ENCODE data around the gene ALDH1A1.
A peak's percentile ranks its signal among the peaks of the same experiment; 100 is the strongest.

Gene ALDH1A1

DNA sequence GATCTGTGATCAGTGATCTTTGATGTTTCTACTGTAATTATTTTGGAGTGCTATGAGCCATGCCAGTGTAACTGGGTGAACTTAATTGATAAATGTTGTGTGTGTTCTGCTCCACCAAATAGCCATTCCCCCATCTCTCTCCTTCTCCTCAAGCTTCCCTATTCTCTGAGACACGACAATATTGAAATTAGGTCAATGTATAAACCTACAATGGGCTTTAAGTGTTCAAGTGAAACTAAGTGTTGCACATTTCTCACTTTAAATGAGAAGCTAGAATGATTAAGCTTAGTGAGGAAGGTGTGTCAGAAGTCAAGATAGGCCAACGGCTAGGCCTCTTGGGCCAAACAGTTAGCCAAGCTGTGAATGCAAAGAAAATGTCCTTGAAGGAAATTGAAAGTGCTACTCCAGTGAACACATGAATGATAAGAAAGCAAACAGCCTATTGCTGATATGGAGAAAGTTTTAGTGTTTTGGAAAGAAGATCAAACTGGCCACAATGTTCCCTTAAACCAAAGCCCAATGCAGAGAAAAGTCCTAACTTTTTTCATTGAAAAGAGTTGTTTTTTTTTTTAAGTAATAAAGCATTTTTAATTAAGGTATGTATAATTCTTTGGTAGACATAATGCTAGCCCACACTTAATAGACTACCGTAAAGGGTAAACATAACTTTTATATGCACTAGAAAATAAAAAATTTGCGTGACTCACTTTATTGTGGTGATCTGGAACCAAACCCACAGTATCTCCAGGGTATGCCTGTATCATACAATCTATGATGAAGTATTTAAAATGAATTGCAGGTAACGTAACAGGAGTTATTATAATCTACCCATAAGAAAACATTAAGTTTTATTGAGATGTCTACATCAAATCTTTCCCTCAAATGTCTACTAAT is 42.5 kb upstream of the ALDH1A1 start:
- DNase-seq (ENCODE audit: low read depth): no peak
- TF ChIP-seq, protein P1, sequence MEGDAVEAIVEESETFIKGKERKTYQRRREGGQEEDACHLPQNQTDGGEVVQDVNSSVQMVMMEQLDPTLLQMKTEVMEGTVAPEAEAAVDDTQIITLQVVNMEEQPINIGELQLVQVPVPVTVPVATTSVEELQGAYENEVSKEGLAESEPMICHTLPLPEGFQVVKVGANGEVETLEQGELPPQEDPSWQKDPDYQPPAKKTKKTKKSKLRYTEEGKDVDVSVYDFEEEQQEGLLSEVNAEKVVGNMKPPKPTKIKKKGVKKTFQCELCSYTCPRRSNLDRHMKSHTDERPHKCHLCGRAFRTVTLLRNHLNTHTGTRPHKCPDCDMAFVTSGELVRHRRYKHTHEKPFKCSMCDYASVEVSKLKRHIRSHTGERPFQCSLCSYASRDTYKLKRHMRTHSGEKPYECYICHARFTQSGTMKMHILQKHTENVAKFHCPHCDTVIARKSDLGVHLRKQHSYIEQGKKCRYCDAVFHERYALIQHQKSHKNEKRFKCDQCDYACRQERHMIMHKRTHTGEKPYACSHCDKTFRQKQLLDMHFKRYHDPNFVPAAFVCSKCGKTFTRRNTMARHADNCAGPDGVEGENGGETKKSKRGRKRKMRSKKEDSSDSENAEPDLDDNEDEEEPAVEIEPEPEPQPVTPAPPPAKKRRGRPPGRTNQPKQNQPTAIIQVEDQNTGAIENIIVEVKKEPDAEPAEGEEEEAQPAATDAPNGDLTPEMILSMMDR (conservative IDR thresholded peaks at IDR 0.05; ENCODE audit: control insufficient read depth, insufficient read depth, low read depth, low read length): no peak

DNA sequence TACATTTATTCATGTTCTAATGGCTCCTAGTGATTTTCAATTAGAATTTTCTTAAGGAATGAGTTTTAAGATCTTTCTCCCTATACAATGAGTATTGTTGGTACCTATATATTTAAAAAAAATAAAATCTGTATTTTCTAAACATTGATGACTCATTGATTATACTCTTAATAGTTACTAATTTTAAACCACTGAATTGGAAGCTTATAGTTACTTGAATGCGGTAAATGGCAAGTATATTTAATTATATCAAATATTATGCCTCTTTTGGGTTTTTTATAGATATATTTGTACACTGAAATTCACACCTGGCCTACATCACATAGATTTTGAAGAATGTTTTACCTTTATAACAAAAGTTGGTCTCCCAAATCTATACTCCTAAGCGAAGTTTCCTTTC is 38.9 kb upstream of the ALDH1A1 start:
- no peak overlapping the region for H3K4me3 ChIP-seq (ENCODE audit: control insufficient read depth, low read depth, low read length)
- TF ChIP-seq, protein P1 (conservative IDR thresholded peaks at IDR 0.05; ENCODE audit: control insufficient read depth, insufficient read depth, low read depth, low read length): no peak
- no peak for DNase-seq (ENCODE audit: low read depth)

More for the DNA sequence above, 42.5 kb upstream of the ALDH1A1 start:
- H3K4me3 ChIP-seq (ENCODE audit: control insufficient read depth, low read depth, low read length): no peak overlapping the region

DNA sequence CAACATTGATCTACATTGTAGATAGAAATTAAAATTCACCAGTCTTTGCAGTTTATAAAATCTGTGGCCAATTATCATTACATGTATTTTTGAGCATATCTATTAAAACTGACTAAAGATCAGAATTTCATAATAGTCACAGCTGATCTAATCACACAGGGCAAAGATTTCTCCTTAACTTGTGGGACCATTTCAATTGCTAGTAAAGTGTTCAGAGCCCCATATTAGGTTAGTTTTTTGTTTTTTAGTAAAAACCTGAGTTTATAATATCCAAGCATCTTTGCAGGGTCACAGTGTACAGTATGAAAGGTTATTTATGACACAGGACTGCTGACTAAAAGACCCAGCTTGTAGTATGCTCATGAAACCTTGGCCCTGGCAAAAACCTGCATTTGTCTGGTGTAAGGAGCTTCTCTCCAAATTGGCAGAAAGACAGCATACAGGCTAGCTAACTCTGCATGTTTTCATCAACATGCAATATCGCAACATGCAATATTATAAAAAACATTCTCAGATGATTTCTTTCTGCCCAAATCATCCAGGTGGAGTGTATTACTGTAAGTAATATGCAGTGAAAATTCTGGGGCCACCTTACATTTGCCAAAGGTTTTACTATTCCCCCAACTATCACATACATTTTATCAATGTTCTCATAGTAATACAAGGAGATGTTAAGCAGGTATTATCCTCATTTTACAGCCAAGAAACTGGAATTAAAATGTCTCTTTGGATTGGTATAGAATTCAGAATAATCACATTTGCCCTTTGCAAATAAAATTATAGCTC is 37.7 kb upstream of the ALDH1A1 start:
- no peak overlapping the region for H3K4me3 ChIP-seq (ENCODE audit: control insufficient read depth, low read depth, low read length)
- no peak for DNase-seq (ENCODE audit: low read depth)
- TF ChIP-seq, protein P1 (conservative IDR thresholded peaks at IDR 0.05; ENCODE audit: control insufficient read depth, insufficient read depth, low read depth, low read length): no peak

DNA sequence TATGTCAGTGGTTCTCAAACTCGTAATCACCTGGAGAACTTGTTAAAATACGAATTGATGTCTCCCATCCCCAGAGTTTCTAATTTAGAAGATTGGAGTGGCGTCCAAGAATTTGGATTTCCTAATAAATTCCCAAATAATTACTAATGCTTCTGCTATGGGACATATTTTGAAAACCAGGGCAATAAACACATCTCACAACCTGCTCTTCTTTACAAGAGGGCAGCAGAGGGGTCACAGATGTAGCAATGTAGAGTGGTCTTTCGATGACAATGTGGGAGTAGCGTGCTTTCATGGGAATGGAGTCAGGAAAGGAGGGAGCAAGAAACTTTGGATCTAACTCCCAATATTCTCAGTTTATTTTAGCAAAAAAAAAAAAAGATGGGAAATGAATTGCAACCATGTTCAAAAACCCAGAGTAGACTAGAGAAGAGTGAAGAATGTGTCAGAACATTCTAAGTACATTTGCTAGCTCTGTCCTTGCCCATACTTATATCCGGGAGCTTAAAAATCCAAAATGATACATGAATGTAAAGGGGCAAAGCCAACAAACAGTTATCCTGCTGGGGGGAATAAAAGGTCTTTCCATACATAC is 33.8 kb upstream of the ALDH1A1 start:
- TF ChIP-seq, protein P1 (conservative IDR thresholded peaks at IDR 0.05; ENCODE audit: control insufficient read depth, insufficient read depth, low read depth, low read length): no peak
- DNase-seq (ENCODE audit: low read depth): peak; percentile 38
- H3K4me3 ChIP-seq (ENCODE audit: control insufficient read depth, low read depth, low read length): no peak overlapping the region

DNA sequence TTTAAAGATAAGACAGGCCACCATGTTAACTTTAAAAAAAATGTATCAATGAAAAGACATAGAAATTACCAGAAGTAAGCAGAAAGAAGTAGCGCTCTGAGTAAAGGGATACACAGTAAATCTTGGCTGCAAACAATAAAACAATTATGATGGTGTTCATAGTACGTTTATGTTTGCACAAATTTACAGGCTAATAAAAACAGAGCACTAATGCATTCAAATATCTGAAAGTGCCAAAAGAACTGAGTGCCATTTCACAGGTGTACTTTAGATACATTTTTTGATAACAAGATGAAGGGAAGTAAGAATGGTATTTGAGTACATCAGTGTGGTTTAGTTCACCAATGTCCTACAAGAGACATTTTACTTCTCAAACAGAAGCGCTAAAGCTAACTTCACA is 32.9 kb upstream of the ALDH1A1 start:
- TF ChIP-seq, protein P1 (conservative IDR thresholded peaks at IDR 0.05; ENCODE audit: control insufficient read depth, insufficient read depth, low read depth, low read length): no peak

DNA sequence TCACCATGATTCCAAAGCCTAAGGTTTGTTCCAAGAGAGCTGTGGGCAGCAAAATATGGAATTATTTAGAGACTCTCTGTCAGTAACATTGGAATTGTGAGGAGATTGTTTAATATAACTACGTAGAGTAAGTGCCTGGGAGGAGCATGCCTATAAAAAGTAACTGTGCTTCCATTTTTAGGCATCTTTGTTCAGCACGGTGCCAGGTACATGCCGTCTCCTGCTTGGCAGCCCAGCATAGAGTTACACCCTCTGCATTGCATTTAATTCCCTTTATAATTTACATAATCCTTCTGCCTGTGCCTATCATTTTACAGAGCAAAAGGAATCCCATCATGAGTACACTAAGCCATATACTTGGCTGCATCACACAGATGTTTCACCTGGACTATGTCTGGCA is 32.1 kb upstream of the ALDH1A1 start:
- TF ChIP-seq, protein P1 (conservative IDR thresholded peaks at IDR 0.05; ENCODE audit: control insufficient read depth, insufficient read depth, low read depth, low read length): no peak
- H3K4me3 ChIP-seq (ENCODE audit: control insufficient read depth, low read depth, low read length): no peak overlapping the region
- no peak for DNase-seq (ENCODE audit: low read depth)

More for the DNA sequence above, 32.9 kb upstream of the ALDH1A1 start:
- no peak overlapping the region for H3K4me3 ChIP-seq (ENCODE audit: control insufficient read depth, low read depth, low read length)
- DNase-seq (ENCODE audit: low read depth): no peak
